RWPE2 (cell line): ENCODE data around the gene KCTD20.

Experiments used
- ATAC-seq: fragments of 200-7000 bp; cut with Tn5 transposase; 3 replicates; pipeline ENCODE4 v1.9.1; 2021; ENCODE audit warnings: low read depth
- DNase-seq: peaks from one replicate; pipeline ENCODE4 v3.0.0-alpha.2; 2020; ENCODE audit warnings: low spot score
- H3K27ac ChIP-seq: fragments of 450-650 bp; 2 replicates; pipeline ENCODE4 v1.5.1; 2017; ENCODE audit warnings: mild to moderate bottlenecking; ENCODE audit not compliant: poor library complexity, severe bottlenecking
- H3K27me3 ChIP-seq: fragments of 250-450 bp; sonication (Bioruptor Pico); 2 replicates; pipeline ENCODE4 v1.5.1; 2021; ENCODE audit warnings: mild to moderate bottlenecking, moderate library complexity; ENCODE audit not compliant: insufficient read depth, poor library complexity, severe bottlenecking
- H3K36me3 ChIP-seq: fragments of 250-450 bp; sonication (Bioruptor Pico); 2 replicates; pipeline ENCODE4 v1.5.1; 2020; ENCODE audit warnings: low read depth, mild to moderate bottlenecking, moderate library complexity
- H3K4me1 ChIP-seq: fragments of 250-450 bp; sonication (Bioruptor Pico); 2 replicates; pipeline ENCODE4 v1.5.1; 2021; ENCODE audit warnings: mild to moderate bottlenecking, moderate library complexity; ENCODE audit not compliant: insufficient read depth, poor library complexity, severe bottlenecking
- H3K4me3 ChIP-seq: fragments of 250-450 bp; sonication (Bioruptor Pico); 2 replicates; pipeline ENCODE4 v1.5.1; 2021; ENCODE audit warnings: mild to moderate bottlenecking, moderate library complexity; ENCODE audit not compliant: severe bottlenecking
- H3K9me3 ChIP-seq: fragments of 250-450 bp; sonication (Bioruptor Pico); 2 replicates; pipeline ENCODE4 v1.5.1; 2021; ENCODE audit warnings: mild to moderate bottlenecking, moderate library complexity; ENCODE audit not compliant: severe bottlenecking
- CTCF ChIP-seq: fragments of 450-650 bp; IDR thresholded peaks from one replicate; pipeline ENCODE4 v1.5.1; 2017; ENCODE audit warnings: mild to moderate bottlenecking, moderate library complexity; ENCODE audit not compliant: poor library complexity, severe bottlenecking

Gene KCTD20

GRCh38 chr6:36413489-36414480 is 29.0 kb upstream of the KCTD20 start:
- no peaks in the 10 kb centered on the region for H3K27me3 ChIP-seq
- TF ChIP-seq CTCF: no peak

GRCh38 chr6:36414481-36414880 is 28.3 kb upstream of the KCTD20 start:
- ATAC-seq: no peak
- no peak for TF ChIP-seq CTCF
- H3K9me3 ChIP-seq: no peaks in the 10 kb centered on the region
- no peaks in the 10 kb centered on the region for H3K27me3 ChIP-seq
- H3K36me3 ChIP-seq: no peaks in the 10 kb centered on the region
- H3K27ac ChIP-seq: no peak overlapping the region
- no peak overlapping the region for H3K4me3 ChIP-seq
- DNase-seq: no peak
- peaks cover 11% of the 10 kb centered on the region for H3K4me1 ChIP-seq

More at GRCh38 chr6:36413489-36414480, 29.0 kb upstream of the KCTD20 start:
- ATAC-seq: no peak
- H3K27ac ChIP-seq: no peak overlapping the region
- H3K9me3 ChIP-seq: no peaks in the 10 kb centered on the region
- no peaks in the 10 kb centered on the region for H3K36me3 ChIP-seq
- DNase-seq: no peak
- H3K4me3 ChIP-seq: no peak overlapping the region
- peaks cover 4% of the 10 kb centered on the region for H3K4me1 ChIP-seq

GRCh38 chr6:36418558-36418957 is 24.2 kb upstream of the KCTD20 start:
- no peak for DNase-seq

GRCh38 chr6:36419310-36419709 is 23.5 kb upstream of the KCTD20 start:
- no peak overlapping the region for H3K4me3 ChIP-seq
- DNase-seq: no peak
- H3K36me3 ChIP-seq: no peaks in the 10 kb centered on the region
- peaks cover 21% of the 10 kb centered on the region for H3K4me1 ChIP-seq
- no peak for TF ChIP-seq CTCF
- peak; percentile 44 for ATAC-seq
- H3K27ac ChIP-seq: peak overlapping the region; percentile 46
- H3K27me3 ChIP-seq: no peaks in the 10 kb centered on the region
- no peaks in the 10 kb centered on the region for H3K9me3 ChIP-seq

More at GRCh38 chr6:36418558-36418957, 24.2 kb upstream of the KCTD20 start:
- Histone ChIP-seq H3K27me3 (no peaks in the 10 kb centered on the region), H3K4me1 (peaks cover 21% of the 10 kb centered on the region), H3K36me3 (no peaks in the 10 kb centered on the region), H3K4me3 (no peak overlapping the region), H3K9me3 (no peaks in the 10 kb centered on the region), H3K27ac (peak overlapping the region; percentile 46)
- no peak for ATAC-seq
- no peak for TF ChIP-seq CTCF

GRCh38 chr6:36422714-36423100 is 20.1 kb upstream of the KCTD20 start:
- no peaks in the 10 kb centered on the region for H3K36me3 ChIP-seq
- H3K4me3 ChIP-seq: peak overlapping the region; percentile 36
- TF ChIP-seq CTCF: no peak
- H3K27ac ChIP-seq: peak overlapping the region; percentile 73
- H3K9me3 ChIP-seq: no peaks in the 10 kb centered on the region
- no peaks in the 10 kb centered on the region for H3K27me3 ChIP-seq
- ATAC-seq (no peak), DNase-seq (no peak)
- H3K4me1 ChIP-seq: peaks cover 26% of the 10 kb centered on the region
